ENCODE results near the gene PNLIPRP1. TPM values are rescaled to one million over a fixed set of nuclear protein-coding genes. Genes with fewer than 3 reads are reported as not detected.

Gene PNLIPRP1
- total RNA-seq = not detected in 2 replicates

DNA sequence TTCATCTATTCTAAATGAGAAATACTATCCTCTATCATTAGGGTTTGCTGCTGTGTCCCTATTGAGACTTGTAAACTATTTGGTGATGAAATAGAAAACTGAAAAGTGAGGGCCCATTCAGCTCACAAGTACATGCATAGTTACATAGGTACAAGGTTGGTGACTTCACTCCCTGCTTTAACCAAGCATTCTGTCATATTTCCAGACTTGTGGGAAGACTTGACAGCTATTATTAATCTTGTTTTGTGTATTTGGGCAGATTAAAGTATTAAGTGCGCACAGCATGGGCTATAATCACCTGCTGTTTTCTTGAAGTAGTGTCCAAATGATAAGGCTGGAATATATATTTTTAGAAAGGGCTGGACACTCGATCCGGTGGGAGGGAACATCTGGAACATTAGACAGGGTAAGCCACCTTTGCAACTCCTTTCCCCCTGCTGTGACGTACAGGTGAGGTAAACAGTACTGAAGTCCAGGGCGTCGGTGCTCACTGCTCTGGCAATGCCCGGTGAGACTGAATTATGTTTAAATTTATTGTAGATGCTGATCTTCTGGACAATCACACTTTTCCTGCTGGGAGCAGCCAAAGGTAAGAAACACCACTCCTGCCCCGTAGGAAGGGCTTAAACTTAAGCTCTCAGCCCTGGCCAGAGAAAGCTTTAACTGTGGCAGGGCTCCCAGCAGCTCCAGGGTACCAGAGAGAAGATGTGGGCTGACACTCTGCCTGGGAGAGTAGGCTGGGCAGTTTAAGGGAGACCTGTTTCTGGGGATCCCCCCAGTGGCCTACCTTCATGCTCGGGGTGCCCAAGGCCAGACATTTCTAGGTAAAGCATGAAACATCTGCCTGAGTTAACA is at the start of gene PNLIPRP1:
Gene PNLIPRP1 (plus strand): TSS at position 370 of the 855 bp plus-strand sequence. CDS start 171 bp downstream, at position 541.

GRCh38 chr10:116545756-116546155 is 45.0 kb upstream of the PNLIPRP1 start, which contains the start of gene PNLIP:
Gene PNLIP (plus strand): TSS chr10:116545931. CDS start chr10:116546093, 162 bp downstream.

GRCh38 chr10:116620423-116621400 is 30.0 kb downstream of the PNLIPRP1 start, which contains the start of gene PNLIPRP2:
Gene PNLIPRP2 (plus strand): TSS chr10:116620953.

Other genes starting within 250 kb of the PNLIPRP1 start
- gene PNLIPRP3, start 163.1 kb upstream of the PNLIPRP1 start, total RNA-seq = not detected in 2 replicates
- not detected in 2 replicates for gene PNLIP, start 45.0 kb upstream of the PNLIPRP1 start, total RNA-seq
- gene PNLIPRP2, start 30.0 kb downstream of the PNLIPRP1 start, total RNA-seq = not detected in 2 replicates
- gene HSPA12A, start 151.6 kb downstream of the PNLIPRP1 start, total RNA-seq = 1.7 and 4.3 TPM in 2 replicates

Measured in placental epithelial cell (primary cell).